Mucosa of gallbladder (tissue), 1 donor: Measurements from ENCODE around the gene GRHL1. TPM values are rescaled to one million over a fixed set of nuclear protein-coding genes. Genes with fewer than 3 reads are reported as not detected.
"Not testable (repeated sequence)": the region's sequence is repeated elsewhere in the genome, so short reads cannot be mapped to it uniquely, and the experiment has no call there.

Source experiments
- DNase-seq: peaks from one replicate; pipeline ENCODE4 v3.0.0-alpha.2; 2020; ENCODE audit warnings: low spot score
- total RNA-seq: library from RNA; stranded (reverse); gene quantifications from one replicate; pipeline ENCODE4 v1.2.1, GENCODE V29; 2021
- donor health status: DM: no; HTN: no; CAD: no.

The GRHL1 gene
- total RNA-seq, 1 donor from 2014 or later, result 7.2 TPM

- peak; percentile 60 for DNase-seq
Observed at GRCh38 chr2:10009811-10010781, 58.6 kb downstream of the GRHL1 start.

DNA sequence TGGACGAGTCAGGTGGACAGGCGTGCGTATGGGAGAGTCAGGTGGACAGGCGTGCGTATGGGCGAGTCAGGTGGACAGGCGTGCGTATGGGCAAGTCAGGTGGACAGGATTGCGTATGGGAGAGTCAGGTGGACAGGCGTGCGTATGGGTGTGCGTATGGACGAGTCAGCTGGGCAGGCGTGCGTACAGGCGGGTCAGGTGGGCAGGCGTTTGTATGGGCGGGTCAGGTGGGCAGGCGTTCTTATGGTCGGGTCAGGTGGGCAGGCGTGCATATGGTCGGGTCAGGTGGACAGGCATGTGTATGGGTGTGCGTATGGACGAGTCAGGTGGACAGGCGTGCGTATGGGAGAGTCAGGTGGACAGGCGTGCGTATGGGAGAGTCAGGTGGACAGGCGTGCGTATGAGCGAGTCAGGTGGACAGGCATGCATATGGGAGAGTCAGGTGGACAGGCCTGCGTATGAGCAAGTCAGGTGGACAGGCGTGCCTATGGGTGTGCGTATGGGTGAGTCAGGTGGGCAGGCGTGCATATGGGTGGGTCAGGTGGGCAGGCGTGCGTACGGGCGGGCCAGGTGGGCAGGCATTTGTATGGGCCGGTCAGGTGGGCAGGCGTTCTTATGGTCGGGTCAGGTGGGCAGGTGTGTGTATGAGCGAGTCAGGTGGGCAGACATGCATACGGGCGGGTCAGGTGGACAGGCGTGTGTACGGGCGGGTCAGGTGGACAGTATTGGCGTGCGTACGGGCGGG, 59.5 kb downstream of the GRHL1 start:
- DNase-seq, result not testable (repeated sequence)

DNA sequence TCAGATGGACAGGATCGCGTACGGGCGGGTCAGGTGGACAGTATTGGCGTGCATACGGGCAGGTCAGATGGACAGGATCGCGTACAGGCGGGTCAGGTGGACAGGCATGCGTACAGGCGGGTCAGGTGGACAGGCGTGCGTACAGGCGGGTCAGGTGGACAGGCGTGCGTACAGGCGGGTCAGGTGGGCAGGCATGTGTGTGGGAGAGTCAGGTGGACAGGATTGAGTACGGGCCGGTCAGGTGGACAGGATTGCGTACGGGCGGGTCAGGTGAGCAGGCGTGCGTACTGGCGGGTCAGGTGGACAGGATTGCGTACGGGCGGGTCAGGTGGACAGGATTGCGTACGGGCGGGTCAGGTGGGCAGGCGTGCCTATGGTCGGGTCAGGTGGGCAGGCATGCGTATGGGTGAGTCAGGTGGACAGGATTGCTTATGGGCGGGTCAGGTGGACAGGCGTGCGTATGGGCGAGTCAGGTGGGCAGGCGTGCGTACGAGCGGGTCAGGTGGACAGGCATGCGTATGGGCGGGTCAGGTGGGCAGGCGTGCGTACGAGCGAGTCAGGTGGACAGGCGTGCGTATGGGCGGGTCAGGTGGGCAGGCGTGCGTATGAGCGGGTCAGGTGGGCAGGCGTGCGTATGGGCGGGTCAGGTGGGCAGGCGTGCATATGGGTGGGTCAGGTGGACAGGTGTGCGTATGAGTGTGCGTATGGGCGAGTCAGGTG, 60.3 kb downstream of the GRHL1 start:
- DNase-seq, result not testable (repeated sequence)

- not testable (repeated sequence) for DNase-seq
Observed at GRCh38 chr2:10012366-10012962, 61.0 kb downstream of the GRHL1 start.

DNA sequence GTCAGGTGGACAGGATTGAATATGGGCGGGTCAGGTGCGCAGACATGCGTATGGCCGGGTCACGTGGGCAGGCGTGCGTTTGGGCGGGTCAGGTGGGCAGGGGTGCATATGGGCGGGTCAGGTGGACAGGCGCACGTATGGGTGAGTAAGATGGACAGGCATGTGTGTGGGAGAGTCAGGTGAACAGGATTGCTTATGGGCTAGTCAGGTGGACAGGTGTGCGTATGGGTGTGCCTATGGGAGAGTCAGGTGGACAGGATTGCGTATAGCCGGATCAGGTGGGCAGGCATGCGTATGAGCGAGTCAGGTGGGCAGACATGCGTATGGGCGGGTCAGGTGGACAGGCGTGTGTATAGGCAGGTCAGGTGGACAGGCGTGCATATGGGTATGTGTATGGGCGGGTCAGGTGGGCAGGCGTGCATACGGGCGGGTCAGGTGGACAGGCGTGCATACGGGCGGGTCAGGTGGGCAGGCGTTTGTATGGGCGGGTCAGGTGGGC, 61.5 kb downstream of the GRHL1 start:
- DNase-seq, result no peak

DNA sequence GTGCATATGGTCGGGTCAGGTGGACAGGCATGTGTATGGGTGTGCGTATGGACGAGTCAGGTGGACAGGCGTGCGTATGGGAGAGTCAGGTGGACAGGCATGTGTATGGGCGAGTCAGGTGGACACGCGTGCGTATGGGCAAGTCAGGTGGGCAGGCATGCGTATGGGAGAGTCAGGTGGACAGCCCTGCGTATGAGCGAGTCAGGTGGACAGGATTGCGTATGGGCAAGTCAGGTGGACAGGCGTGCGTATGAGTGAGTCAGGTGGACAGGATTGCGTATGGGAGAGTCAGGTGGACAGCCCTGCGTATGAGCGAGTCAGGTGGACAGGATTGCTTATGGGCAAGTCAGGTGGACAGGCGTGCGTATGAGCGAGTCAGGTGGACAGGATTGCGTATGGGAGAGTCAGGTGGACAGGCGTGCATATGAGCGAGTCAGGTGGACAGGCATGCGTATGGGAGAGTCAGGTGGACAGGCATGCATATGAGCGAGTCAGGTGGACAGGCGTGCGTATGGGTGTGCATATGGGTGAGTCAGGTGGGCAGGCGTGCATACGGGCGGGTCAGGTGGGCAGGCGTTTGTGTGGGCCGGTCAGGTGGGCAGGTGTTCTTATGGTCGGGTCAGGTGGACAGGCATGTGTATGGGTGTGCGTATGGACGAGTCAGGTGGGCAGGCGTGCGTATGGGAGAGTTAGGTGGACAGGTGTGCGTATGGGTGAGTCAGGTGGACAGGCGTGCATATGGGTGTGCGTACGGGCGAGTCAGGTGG, 62.3 kb downstream of the GRHL1 start:
- DNase-seq, result not testable (repeated sequence)

- no peak for DNase-seq
Observed at GRCh38 chr2:10014418-10015190, 63.1 kb downstream of the GRHL1 start.

DNA sequence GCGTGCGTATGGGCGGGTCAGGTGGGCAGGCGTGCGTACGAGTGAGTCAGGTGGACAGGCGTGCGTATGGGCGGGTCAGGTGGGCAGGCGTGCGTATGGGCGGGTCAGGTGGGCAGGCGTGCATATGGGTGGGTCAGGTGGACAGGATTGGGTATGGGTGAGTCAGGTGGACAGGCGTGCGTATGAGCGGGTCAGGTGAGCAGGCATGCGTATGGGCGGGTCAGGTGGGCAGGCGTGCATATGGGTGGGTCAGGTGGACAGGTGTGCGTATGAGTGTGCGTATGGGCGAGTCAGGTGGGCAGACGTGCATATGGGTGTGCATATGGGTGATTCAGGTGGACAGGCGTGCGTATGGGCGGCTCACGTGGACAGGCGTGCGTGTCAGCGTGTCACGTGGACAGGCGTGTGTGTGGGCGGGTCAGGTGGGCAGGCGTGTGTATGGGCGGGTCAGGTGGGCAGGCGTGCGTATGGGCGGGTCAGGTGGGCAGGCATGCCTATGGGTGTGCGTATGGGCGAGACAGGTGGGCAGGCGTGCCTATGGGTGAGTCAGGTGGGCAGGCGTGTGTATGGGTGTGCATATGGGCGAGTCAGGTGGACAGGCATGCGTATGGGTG, 64.0 kb downstream of the GRHL1 start:
- DNase-seq, result not testable (repeated sequence)

DNA sequence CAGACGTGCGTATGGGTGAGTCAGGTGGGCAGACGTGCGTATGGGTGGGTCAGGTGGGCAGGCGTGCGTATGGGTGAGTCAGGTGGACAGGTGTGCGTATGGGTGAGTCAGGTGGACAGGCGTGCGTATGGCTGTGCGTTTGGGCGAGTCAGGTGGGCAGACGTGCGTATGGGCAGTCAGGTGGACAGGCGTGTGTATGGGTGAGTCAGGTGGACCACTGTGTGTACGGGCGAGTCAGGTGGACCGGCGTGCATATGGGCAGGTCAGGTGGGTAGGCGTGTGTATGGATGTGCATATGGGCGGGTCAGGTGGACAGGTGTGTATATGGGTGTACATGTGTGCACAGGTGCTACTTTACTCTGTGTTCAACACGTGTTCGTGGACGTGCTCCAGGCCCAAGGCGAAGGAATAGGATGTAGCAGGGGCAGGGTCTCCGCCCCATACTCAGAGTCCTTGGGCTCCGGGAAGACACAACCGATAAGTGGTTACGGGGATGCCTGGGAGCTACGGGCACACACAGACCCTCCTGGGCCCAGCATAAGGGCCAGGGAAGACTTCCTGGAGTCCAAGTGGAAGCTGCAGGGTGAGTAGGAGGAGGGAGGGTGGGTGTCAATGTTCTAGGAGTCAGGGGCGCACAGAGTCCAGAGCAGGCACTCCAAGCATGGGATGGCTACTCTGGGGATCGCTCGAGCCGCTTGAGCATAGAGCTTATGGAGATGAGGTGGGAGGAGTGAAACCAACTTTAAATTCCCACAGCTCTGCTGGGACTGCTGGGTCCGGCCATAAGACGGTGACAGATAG, 64.7 kb downstream of the GRHL1 start:
- no peak for DNase-seq

GRCh38 chr2:10016802-10017258, 65.3 kb downstream of the GRHL1 start:
- DNase-seq, result no peak

DNA sequence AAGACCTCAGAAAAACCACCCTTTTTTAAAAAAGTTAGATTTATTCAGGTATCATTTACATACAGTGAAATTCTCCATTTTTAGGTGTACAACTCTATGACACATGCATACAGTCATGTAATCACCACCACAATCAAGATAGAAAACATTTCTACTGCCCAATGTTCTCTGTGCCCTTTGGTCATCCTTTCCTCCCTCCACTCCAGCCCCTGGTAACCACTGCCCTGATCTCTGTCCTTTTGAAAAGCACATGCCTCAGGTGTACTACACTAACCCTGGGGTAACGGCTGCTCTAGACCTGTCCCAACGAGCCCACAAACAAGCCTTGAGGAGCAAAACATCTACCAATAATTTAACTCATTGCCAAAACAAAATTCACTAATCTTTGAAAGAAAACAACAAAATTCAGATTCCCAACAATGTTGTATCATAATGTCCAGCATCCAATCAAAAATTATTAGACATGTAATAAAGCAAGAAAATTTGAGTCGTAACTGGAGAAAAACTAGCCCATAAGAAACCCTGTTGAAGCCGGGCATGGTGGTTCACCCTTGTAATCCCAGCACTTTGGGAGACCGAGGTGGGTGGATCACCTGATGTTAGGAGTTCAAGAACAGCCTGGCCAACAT, 65.9 kb downstream of the GRHL1 start:
- no peak for DNase-seq

DNA sequence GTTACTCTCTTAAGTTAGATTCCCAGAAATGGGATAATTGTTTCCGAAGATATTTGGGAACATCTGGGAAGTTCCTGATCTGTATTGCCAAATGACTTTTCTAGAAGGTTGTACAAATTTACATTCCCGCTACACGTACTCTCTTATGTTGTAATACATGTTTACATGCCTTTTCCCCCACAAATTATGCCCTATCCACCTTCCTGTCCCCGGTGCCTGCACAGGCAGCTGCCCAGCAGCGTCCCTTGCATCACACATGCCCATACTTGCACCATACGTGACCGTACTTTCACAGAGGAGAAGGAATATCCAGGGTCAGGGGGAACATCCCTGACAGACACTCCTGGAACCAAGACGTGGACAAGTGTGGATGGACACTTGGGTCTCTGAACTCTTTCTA, 67.7 kb downstream of the GRHL1 start:
- no peak for DNase-seq

- DNase-seq, result no peak
Observed at GRCh38 chr2:10019602-10020400, 68.3 kb downstream of the GRHL1 start.

DNA sequence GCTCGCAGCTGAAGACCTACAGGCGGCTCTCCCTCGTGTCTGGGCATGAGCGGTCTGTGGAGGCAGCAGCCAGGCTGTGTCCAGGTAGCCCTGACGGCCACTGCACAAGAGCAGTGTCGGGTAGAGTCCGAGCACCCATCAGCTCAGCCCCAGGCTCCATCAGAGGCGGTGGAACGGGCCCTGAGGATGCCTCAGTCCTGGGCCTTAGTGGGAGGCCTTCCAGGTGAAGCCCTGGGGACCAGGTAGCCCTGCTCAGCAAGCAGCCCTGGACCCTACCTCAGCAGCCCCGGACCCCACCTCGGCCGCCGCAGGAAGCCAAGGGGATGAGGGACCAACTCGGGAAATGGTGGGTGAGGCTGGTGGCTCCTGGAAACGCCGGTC, 70.5 kb downstream of the GRHL1 start:
- DNase-seq, result no peak

GRCh38 chr2:10022445-10022844, 71.0 kb downstream of the GRHL1 start:
- no peak for DNase-seq

DNA sequence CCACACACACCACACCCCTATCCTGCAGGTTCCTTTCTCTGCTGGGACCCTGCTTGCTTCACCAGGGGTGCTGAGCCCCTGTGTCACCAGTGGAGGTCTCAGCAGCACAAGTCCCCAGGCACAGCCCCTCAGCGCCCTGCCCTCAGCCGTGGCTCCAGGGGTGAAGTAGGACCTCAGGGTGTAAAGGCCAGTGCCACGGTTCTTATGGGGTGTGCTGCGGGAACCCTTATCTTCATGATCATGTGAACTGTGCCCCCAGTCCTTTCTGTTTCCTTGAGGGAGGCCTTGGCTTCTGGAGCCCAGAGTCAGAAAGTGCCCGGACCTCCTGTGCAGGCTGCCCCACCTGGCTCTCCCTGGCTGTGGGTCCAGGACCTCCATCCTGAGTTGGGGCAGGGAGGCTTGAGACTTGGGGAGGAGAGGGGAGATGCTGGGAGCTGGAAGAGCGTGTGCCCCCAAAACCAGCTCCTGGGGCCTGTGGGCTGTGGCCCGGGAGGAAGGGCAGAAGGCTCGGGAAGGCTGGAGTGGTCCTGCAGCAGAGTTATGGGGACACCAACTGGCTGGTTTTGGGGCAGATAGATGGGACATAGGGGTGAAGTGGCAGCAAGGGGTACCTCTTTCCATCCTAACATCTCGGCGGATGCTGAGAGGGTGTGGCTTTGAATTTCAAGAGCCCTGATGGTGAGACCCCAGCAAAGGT, 71.6 kb downstream of the GRHL1 start:
- DNase-seq, result no peak
